ENCODE data around the gene PTGDR.

DNA sequence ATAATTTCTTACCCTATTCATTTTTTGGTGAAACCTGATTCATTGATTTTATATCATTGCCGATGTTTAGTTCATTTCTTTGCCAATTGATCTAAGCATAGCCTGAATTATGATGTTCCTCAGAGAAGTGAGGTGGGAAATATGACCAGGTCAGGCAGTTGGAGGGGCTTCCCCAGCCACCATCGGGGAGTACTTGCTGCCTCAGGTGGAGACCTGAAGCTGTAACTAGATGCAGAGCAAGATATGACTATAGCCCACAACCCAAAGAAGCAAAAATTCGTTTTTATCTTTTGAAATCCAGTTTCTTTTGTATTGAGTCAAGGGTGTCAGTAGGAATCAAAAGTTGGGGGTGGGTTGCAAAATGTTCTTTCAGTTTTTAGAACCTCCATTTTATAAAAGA is 7.9 kb downstream of the PTGDR start:
- TF ChIP-seq YY1 (IDR thresholded peaks at IDR 0.05; ENCODE audit: low read depth): no peak
- no peak for TF ChIP-seq CEBPB (IDR thresholded peaks at IDR 0.05)
- no peak for TF ChIP-seq EP300 (IDR thresholded peaks at IDR 0.05; ENCODE audit: borderline replicate concordance)
- no peak for TF ChIP-seq RAD21 (IDR thresholded peaks at IDR 0.05; ENCODE audit: low read depth)
- TF ChIP-seq, protein P1, sequence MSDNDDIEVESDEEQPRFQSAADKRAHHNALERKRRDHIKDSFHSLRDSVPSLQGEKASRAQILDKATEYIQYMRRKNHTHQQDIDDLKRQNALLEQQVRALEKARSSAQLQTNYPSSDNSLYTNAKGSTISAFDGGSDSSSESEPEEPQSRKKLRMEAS (IDR thresholded peaks at IDR 0.05): no peak
- no peak for TF ChIP-seq TAF1 (IDR thresholded peaks at IDR 0.05; ENCODE audit: low read depth)
- TF ChIP-seq FOXM1 (IDR thresholded peaks at IDR 0.05; ENCODE audit: borderline replicate concordance, low read depth): no peak
- TF ChIP-seq EGR1 (IDR thresholded peaks at IDR 0.05): no peak
- TF ChIP-seq, protein P2, sequence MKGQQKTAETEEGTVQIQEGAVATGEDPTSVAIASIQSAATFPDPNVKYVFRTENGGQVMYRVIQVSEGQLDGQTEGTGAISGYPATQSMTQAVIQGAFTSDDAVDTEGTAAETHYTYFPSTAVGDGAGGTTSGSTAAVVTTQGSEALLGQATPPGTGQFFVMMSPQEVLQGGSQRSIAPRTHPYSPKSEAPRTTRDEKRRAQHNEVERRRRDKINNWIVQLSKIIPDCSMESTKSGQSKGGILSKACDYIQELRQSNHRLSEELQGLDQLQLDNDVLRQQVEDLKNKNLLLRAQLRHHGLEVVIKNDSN (IDR thresholded peaks at IDR 0.05): no peak
- no peak for TF ChIP-seq CREB1 (IDR thresholded peaks at IDR 0.05; ENCODE audit: low read depth)
- no peak for TF ChIP-seq ZBTB7A (IDR thresholded peaks at IDR 0.05; ENCODE audit: low read depth)
- TF ChIP-seq TEAD4 (IDR thresholded peaks at IDR 0.05): no peak
- TF ChIP-seq, protein P3, sequence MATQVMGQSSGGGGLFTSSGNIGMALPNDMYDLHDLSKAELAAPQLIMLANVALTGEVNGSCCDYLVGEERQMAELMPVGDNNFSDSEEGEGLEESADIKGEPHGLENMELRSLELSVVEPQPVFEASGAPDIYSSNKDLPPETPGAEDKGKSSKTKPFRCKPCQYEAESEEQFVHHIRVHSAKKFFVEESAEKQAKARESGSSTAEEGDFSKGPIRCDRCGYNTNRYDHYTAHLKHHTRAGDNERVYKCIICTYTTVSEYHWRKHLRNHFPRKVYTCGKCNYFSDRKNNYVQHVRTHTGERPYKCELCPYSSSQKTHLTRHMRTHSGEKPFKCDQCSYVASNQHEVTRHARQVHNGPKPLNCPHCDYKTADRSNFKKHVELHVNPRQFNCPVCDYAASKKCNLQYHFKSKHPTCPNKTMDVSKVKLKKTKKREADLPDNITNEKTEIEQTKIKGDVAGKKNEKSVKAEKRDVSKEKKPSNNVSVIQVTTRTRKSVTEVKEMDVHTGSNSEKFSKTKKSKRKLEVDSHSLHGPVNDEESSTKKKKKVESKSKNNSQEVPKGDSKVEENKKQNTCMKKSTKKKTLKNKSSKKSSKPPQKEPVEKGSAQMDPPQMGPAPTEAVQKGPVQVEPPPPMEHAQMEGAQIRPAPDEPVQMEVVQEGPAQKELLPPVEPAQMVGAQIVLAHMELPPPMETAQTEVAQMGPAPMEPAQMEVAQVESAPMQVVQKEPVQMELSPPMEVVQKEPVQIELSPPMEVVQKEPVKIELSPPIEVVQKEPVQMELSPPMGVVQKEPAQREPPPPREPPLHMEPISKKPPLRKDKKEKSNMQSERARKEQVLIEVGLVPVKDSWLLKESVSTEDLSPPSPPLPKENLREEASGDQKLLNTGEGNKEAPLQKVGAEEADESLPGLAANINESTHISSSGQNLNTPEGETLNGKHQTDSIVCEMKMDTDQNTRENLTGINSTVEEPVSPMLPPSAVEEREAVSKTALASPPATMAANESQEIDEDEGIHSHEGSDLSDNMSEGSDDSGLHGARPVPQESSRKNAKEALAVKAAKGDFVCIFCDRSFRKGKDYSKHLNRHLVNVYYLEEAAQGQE (IDR thresholded peaks at IDR 0.05; ENCODE audit: low read depth): no peak

All from Ishikawa (cell line).